ENCODE measurements around the gene ADCY2. TPM values are rescaled to one million over a fixed set of nuclear protein-coding genes. Genes with fewer than 3 reads are reported as not detected.

Gene ADCY2
- total and polyA plus RNA-seq, 4 donors = 0.56 to 9.3 (median 6.7) TPM

- peak in 1 of 2 donors; percentile 75 for DNase-seq
- Histone ChIP-seq H3K27ac (ENCODE audit: low read depth in 1 of 2, low read length in 2 of 2) (peak overlapping the region in 1 of 2 donors; percentile 50), H3K4me3 (ENCODE audit: low read length in 2 of 2) (no peak overlapping the region), H3K27me3 (ENCODE audit: control insufficient read depth in 1 of 2, insufficient read depth in 2 of 2, low read length in 1 of 2) (no peaks in the 10 kb centered on the region), H3K4me1 (ENCODE audit: control insufficient read depth in 1 of 2, insufficient read depth in 2 of 2, low read length in 2 of 2) (peaks cover 1 to 4% of the 10 kb centered on the region in 2 donors), H3K36me3 (ENCODE audit: control insufficient read depth in 1 of 2, insufficient read depth in 2 of 2, low read length in 1 of 2) (no peaks in the 10 kb centered on the region), H3K9me3 (ENCODE audit: control insufficient read depth, low read length) (no peaks in the 10 kb centered on the region)
- intact Hi-C loops (cut with DNase I) = no loop called here
- WGBS, 2 donors = 20 to 21% methylated on average over 9 of the region's 9 CpGs
- no peak for ATAC-seq (ENCODE audit: low FRiP score)
Measured at GRCh38 chr5:7763621-7764072, 367.7 kb downstream of the ADCY2 start.

GRCh38 chr5:7764452-7764851, 368.5 kb downstream of the ADCY2 start:
- DNase-seq (no peak), ATAC-seq (ENCODE audit: low FRiP score) (no peak)
- intact Hi-C loops (cut with DNase I) = no loop called here
- no peaks in the 10 kb centered on the region for H3K9me3 ChIP-seq (ENCODE audit: control insufficient read depth, low read length)
- WGBS, 2 donors = 86 to 91% methylated on average over 1 of the region's 1 CpG
- H3K36me3 ChIP-seq (ENCODE audit: control insufficient read depth in 1 of 2, insufficient read depth in 2 of 2, low read length in 1 of 2) = no peaks in the 10 kb centered on the region
- no peak overlapping the region for H3K27ac ChIP-seq (ENCODE audit: low read depth in 1 of 2, low read length in 2 of 2)
- H3K27me3 ChIP-seq (ENCODE audit: control insufficient read depth in 1 of 2, insufficient read depth in 2 of 2, low read length in 1 of 2) = no peaks in the 10 kb centered on the region
- no peak overlapping the region for H3K4me3 ChIP-seq (ENCODE audit: low read length in 2 of 2)
- H3K4me1 ChIP-seq (ENCODE audit: control insufficient read depth in 1 of 2, insufficient read depth in 2 of 2, low read length in 2 of 2) = peaks cover 1 to 4% of the 10 kb centered on the region in 2 donors

GRCh38 chr5:7770436-7770835, 374.5 kb downstream of the ADCY2 start:
- Histone ChIP-seq H3K36me3 (ENCODE audit: control insufficient read depth in 1 of 2, insufficient read depth in 2 of 2, low read length in 1 of 2) (no peaks in the 10 kb centered on the region), H3K4me1 (ENCODE audit: control insufficient read depth in 1 of 2, insufficient read depth in 2 of 2, low read length in 2 of 2) (no peaks in the 10 kb centered on the region), H3K27me3 (ENCODE audit: control insufficient read depth in 1 of 2, insufficient read depth in 2 of 2, low read length in 1 of 2) (no peaks in the 10 kb centered on the region), H3K4me3 (ENCODE audit: low read length in 2 of 2) (no peak overlapping the region), H3K27ac (ENCODE audit: low read depth in 1 of 2, low read length in 2 of 2) (no peak overlapping the region), H3K9me3 (ENCODE audit: control insufficient read depth, low read length) (no peaks in the 10 kb centered on the region)
- intact Hi-C loops (cut with DNase I) = no loop called here
- DNase-seq = no peak
- 43 to 45% methylated on average over 2 of the region's 2 CpGs for WGBS, 2 donors
- no peak for ATAC-seq (ENCODE audit: low FRiP score)

- no peaks in the 10 kb centered on the region for H3K9me3 ChIP-seq (ENCODE audit: control insufficient read depth, low read length)
- 89 to 91% methylated on average over 6 of the region's 6 CpGs for WGBS, 2 donors
- no peaks in the 10 kb centered on the region for H3K27me3 ChIP-seq (ENCODE audit: control insufficient read depth in 1 of 2, insufficient read depth in 2 of 2, low read length in 1 of 2)
- H3K27ac ChIP-seq (ENCODE audit: low read depth in 1 of 2, low read length in 2 of 2) = no peak overlapping the region
- peaks cover 0 to 2% of the 10 kb centered on the region in 2 donors for H3K36me3 ChIP-seq (ENCODE audit: control insufficient read depth in 1 of 2, insufficient read depth in 2 of 2, low read length in 1 of 2)
- intact Hi-C loops (cut with DNase I) = no loop called here
- no peak for ATAC-seq (ENCODE audit: low FRiP score)
- no peaks in the 10 kb centered on the region for H3K4me1 ChIP-seq (ENCODE audit: control insufficient read depth in 1 of 2, insufficient read depth in 2 of 2, low read length in 2 of 2)
- DNase-seq = no peak
- H3K4me3 ChIP-seq (ENCODE audit: low read length in 2 of 2) = no peak overlapping the region
Measured at GRCh38 chr5:7772141-7772540, 376.2 kb downstream of the ADCY2 start.

- no peak for ATAC-seq (ENCODE audit: low FRiP score)
- 89 to 92% methylated on average over 6 of the region's 6 CpGs for WGBS, 2 donors
- intact Hi-C loops (cut with DNase I) = no loop called here
Measured at GRCh38 chr5:7773178-7773577, 377.2 kb downstream of the ADCY2 start.

GRCh38 chr5:7776442-7776841, 380.5 kb downstream of the ADCY2 start:
- 87 to 94% methylated on average over 4 of the region's 4 CpGs for WGBS, 2 donors
- H3K4me1 ChIP-seq (ENCODE audit: control insufficient read depth in 1 of 2, insufficient read depth in 2 of 2, low read length in 2 of 2) = peaks cover 0 to 1% of the 10 kb centered on the region in 2 donors
- H3K36me3 ChIP-seq (ENCODE audit: control insufficient read depth in 1 of 2, insufficient read depth in 2 of 2, low read length in 1 of 2) = peaks cover 2% of the 10 kb centered on the region in 2 donors
- no peak overlapping the region for H3K27ac ChIP-seq (ENCODE audit: low read depth in 1 of 2, low read length in 2 of 2)
- DNase-seq (no peak), ATAC-seq (ENCODE audit: low FRiP score) (no peak)
- no peaks in the 10 kb centered on the region for H3K27me3 ChIP-seq (ENCODE audit: control insufficient read depth in 1 of 2, insufficient read depth in 2 of 2, low read length in 1 of 2)
- intact Hi-C loops (cut with DNase I) = no loop called here
- H3K9me3 ChIP-seq (ENCODE audit: control insufficient read depth, low read length) = no peaks in the 10 kb centered on the region
- H3K4me3 ChIP-seq (ENCODE audit: low read length in 2 of 2) = no peak overlapping the region

More at GRCh38 chr5:7773178-7773577, 377.2 kb downstream of the ADCY2 start:
- H3K9me3 ChIP-seq (ENCODE audit: control insufficient read depth, low read length) = no peaks in the 10 kb centered on the region
- no peak overlapping the region for H3K27ac ChIP-seq (ENCODE audit: low read depth in 1 of 2, low read length in 2 of 2)
- H3K36me3 ChIP-seq (ENCODE audit: control insufficient read depth in 1 of 2, insufficient read depth in 2 of 2, low read length in 1 of 2) = peaks cover 0 to 2% of the 10 kb centered on the region in 2 donors
- H3K4me3 ChIP-seq (ENCODE audit: low read length in 2 of 2) = no peak overlapping the region
- H3K27me3 ChIP-seq (ENCODE audit: control insufficient read depth in 1 of 2, insufficient read depth in 2 of 2, low read length in 1 of 2) = no peaks in the 10 kb centered on the region
- no peak for DNase-seq
- no peaks in the 10 kb centered on the region for H3K4me1 ChIP-seq (ENCODE audit: control insufficient read depth in 1 of 2, insufficient read depth in 2 of 2, low read length in 2 of 2)

- Histone ChIP-seq H3K4me3 (ENCODE audit: low read length in 2 of 2) (no peak overlapping the region), H3K36me3 (ENCODE audit: control insufficient read depth in 1 of 2, insufficient read depth in 2 of 2, low read length in 1 of 2) (peaks cover 2% of the 10 kb centered on the region in 2 donors), H3K9me3 (ENCODE audit: control insufficient read depth, low read length) (no peaks in the 10 kb centered on the region), H3K4me1 (ENCODE audit: control insufficient read depth in 1 of 2, insufficient read depth in 2 of 2, low read length in 2 of 2) (peaks cover 0 to 1% of the 10 kb centered on the region in 2 donors), H3K27me3 (ENCODE audit: control insufficient read depth in 1 of 2, insufficient read depth in 2 of 2, low read length in 1 of 2) (no peaks in the 10 kb centered on the region), H3K27ac (ENCODE audit: low read depth in 1 of 2, low read length in 2 of 2) (no peak overlapping the region)
- DNase-seq = no peak
- WGBS, 2 donors = 61 to 66% methylated on average over 10 of the region's 10 CpGs
- intact Hi-C loops (cut with DNase I) = no loop called here
- no peak for ATAC-seq (ENCODE audit: low FRiP score)
Measured at GRCh38 chr5:7779019-7780005, 383.4 kb downstream of the ADCY2 start.

- 35% methylated on average over 3 of the region's 3 CpGs for WGBS, 2 donors
- Histone ChIP-seq H3K27ac (ENCODE audit: low read depth in 1 of 2, low read length in 2 of 2) (no peak overlapping the region), H3K4me3 (ENCODE audit: low read length in 2 of 2) (no peak overlapping the region), H3K4me1 (ENCODE audit: control insufficient read depth in 1 of 2, insufficient read depth in 2 of 2, low read length in 2 of 2) (peaks cover 0 to 1% of the 10 kb centered on the region in 2 donors), H3K36me3 (ENCODE audit: control insufficient read depth in 1 of 2, insufficient read depth in 2 of 2, low read length in 1 of 2) (peaks cover 2% of the 10 kb centered on the region in 2 donors), H3K27me3 (ENCODE audit: control insufficient read depth in 1 of 2, insufficient read depth in 2 of 2, low read length in 1 of 2) (no peaks in the 10 kb centered on the region), H3K9me3 (ENCODE audit: control insufficient read depth, low read length) (no peaks in the 10 kb centered on the region)
- intact Hi-C loops (cut with DNase I) = no loop called here
- no peak for ATAC-seq (ENCODE audit: low FRiP score)
- no peak for DNase-seq
Measured at GRCh38 chr5:7781899-7782298, 386.0 kb downstream of the ADCY2 start.

Data from aorta (tissue), 5 donors.